Mononuclear cell (primary cell): ENCODE data around the gene LY6G5C. TPM values are rescaled to one million over a fixed set of nuclear protein-coding genes. Genes with fewer than 3 reads are reported as not detected.

Source experiments
- H3K27me3 ChIP-seq: 2 replicates; pipeline ENCODE4 v1.6.0; 2011; ENCODE audit warnings: low read length, control low read depth; ENCODE audit not compliant: insufficient read depth
- H3K4me1 ChIP-seq: 2 replicates; pipeline ENCODE4 v1.5.1; 2011; ENCODE audit warnings: mild to moderate bottlenecking, low read length, control low read depth; ENCODE audit not compliant: insufficient read depth
- H3K4me3 ChIP-seq: 2 replicates; pipeline ENCODE4 v1.5.1; 2011; ENCODE audit warnings: mild to moderate bottlenecking, low read length, moderate library complexity
- H3K9me3 ChIP-seq: 2 replicates; pipeline ENCODE4 v1.5.1; 2011; ENCODE audit warnings: low read depth, mild to moderate bottlenecking, control low read depth, low read length
- total RNA-seq: library from RNA; depleted of rRNA; stranded (reverse); fragments of >200 nt; gene quantifications from one replicate; pipeline ENCODE4 v1.2.3, GENCODE V29; 2012

LY6G5C gene
- total RNA-seq, 1 donor = 1.2 TPM

DNA sequence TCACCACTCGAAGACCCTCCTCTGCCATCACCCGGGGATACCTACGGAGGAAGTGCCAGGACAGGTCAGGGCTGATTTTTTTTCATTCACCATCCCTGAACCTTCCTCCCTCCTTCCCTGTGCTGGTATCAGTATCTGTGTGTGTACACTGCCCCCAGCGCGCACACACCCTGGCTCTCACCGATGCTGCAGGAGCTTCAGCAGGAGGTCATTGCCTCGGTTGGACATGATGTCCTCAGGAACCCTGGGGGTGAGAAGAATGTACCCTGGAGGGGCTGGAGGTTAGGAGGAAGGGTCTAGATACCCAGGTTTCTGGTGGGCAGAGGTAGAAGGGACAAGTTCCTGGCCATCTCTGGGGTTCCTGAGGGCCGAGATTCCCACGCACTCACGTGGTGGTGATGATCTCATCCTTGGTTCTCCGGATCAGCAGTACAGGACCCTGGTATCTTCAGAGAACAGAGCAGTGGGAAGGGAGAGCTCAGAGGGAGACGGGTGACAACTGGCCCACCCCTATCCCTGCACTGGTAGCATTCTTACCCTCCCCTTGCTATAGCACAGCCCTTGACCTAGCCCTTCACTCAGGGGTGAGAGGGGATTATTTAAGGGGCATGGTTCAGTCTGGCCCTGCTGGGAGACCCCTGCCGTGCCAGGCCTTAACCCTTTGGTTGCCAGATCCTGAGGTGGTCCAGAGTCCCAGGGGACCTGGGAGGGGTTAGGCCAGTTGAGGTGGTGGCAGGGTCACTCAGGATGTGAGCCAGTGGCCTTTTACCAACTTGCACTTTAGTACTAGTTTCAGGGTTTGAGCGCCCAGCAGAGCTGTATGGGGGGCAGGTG, 7.2 kb upstream of the LY6G5C start:
- no peaks in the 10 kb centered on the region for H3K9me3 ChIP-seq
- H3K4me1 ChIP-seq = peaks cover 15% of the 10 kb centered on the region
- no peaks in the 10 kb centered on the region for H3K27me3 ChIP-seq
- no peak overlapping the region for H3K4me3 ChIP-seq

DNA sequence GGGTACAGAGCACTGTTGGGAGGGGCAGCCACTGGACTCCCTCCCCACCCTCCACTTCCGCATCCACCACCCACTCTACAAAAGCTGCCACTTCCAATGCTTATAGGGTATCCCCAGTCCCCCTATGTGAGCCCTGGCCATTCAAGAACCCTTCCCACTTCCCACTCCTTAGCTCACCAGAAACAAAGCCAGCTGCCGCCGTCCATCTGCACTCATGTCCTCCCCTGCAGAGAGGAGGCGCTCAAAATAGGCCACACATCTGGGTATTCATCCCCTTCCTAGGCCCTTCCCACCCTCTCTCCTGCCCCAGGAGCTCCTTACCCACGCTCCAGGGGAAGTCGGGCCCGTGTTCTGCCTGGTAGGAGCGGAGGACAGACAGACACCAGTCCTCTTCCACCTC, 6.5 kb upstream of the LY6G5C start:
- no peaks in the 10 kb centered on the region for H3K27me3 ChIP-seq
- no peaks in the 10 kb centered on the region for H3K9me3 ChIP-seq
- H3K4me1 ChIP-seq = peaks cover 16% of the 10 kb centered on the region
- H3K4me3 ChIP-seq = no peak overlapping the region

DNA sequence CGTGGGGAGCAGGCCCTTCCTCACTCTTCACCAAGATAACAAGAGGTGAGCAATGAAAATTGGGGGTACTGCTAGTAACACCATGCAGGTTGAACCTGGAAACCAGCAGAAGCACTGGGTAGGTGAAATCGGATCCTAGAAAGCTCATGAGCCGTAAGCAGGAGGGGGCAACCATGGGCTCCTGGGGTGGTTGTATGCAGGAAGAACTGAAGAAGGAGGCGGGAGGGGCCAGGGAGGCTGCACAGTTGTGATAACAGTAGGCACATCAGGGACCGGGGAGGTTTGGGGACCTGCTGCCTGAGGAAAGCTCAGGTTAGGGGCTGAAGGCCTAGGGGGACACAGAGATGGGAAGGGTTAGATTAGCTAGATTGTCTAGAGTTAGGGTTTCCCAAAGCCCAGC, 5.6 kb upstream of the LY6G5C start:
- H3K4me1 ChIP-seq = peaks cover 19% of the 10 kb centered on the region
- H3K9me3 ChIP-seq = no peaks in the 10 kb centered on the region

DNA sequence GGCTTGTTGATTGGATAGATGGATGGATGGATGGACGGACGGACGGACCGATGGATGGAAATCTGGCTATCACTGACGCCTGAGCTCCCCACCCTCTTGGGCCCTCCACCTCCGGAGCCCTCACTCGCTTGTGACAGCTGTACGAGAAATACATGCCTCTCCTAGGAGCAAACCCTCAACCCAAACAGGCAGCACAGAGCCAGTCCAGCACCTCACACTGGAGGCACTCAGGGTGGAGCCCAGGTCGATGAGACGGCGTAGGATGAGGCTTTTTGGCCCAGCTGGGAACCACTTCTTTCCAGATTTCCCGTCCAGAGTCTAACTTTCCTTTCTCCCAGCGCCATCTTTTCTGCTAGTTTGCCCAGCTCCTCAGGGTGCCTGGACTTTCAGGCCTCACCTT, 2.7 kb upstream of the LY6G5C start:
- H3K4me3 ChIP-seq = no peak overlapping the region
- no peaks in the 10 kb centered on the region for H3K27me3 ChIP-seq
- peaks cover 21% of the 10 kb centered on the region for H3K4me1 ChIP-seq
- no peaks in the 10 kb centered on the region for H3K9me3 ChIP-seq

More for the DNA sequence above, 5.6 kb upstream of the LY6G5C start:
- Histone ChIP-seq H3K4me3 (no peak overlapping the region), H3K27me3 (no peaks in the 10 kb centered on the region)

DNA sequence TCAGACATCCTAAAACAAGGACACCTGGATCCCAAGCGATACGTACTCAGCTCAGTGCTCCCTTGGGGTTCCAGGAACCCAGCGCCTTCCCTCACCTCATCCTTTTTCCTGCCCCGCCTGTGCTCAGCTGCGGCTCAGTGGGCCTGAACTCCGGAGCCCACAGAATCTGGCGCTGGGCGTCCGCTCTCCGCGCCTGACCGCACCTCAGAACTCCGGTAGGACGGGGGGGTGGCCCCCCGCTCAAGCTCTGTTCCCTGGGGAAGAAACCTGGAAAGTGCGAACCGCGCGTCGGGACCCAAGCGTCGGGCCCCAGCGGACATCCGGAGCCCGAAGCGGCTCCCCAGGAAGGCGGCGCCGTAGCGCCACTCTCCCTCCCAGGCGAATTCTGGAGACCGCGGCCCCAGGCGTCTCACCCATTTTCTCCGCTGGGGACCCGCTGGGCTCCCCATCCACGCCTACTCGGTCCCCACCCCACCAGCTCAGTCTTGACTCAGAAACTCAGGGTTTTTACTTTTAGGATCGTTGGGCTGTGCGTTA, 336 bp upstream of the LY6G5C start:
- peaks cover 27% of the 10 kb centered on the region for H3K4me1 ChIP-seq
- no peaks in the 10 kb centered on the region for H3K9me3 ChIP-seq
- peak overlapping the region; percentile 45 for H3K4me3 ChIP-seq
- H3K27me3 ChIP-seq = no peaks in the 10 kb centered on the region

DNA sequence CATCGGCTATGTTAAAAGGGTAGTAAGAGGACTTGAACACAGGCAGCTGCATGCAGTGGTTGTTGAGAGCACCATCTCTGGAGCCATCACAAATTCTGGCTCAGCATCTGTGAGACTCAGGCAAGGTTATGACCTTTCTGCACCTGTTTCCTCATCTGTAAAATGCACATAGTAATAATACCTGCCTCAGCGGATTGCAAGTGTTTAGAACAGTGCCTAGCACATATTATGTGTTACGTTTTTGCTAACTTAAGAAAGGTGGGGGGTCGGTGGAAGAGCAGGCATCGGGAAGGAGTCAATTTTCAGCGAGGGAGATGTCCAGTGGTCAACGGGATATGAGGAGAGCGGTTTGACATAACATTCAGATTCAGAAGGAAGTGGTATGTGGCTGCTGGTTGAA, 2.9 kb downstream of the LY6G5C start:
- no peaks in the 10 kb centered on the region for H3K9me3 ChIP-seq
- H3K4me1 ChIP-seq = peaks cover 24% of the 10 kb centered on the region
- H3K27me3 ChIP-seq = no peaks in the 10 kb centered on the region
- H3K4me3 ChIP-seq = no peak overlapping the region

DNA sequence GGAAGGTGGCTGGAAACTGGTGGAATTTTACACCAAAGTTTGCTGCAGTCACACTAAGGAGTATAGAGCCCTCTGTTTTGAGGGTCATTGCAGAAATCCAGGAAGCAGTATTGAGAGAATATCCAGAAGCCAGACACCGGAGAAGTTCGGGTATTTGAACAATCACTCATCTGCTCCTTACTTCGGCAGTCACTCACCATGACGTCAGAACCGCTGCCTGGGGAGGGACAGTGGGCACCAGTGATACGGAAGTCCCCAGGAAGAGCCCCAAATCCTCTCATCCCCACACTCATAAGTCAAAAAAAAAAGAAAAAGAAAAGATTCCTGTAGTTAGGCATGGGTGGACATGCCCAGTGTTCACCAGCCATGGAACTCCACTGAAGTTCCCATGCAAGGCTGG, 4.0 kb downstream of the LY6G5C start:
- peaks cover 24% of the 10 kb centered on the region for H3K4me1 ChIP-seq
- H3K27me3 ChIP-seq = no peaks in the 10 kb centered on the region
- no peak overlapping the region for H3K4me3 ChIP-seq
- no peaks in the 10 kb centered on the region for H3K9me3 ChIP-seq

DNA sequence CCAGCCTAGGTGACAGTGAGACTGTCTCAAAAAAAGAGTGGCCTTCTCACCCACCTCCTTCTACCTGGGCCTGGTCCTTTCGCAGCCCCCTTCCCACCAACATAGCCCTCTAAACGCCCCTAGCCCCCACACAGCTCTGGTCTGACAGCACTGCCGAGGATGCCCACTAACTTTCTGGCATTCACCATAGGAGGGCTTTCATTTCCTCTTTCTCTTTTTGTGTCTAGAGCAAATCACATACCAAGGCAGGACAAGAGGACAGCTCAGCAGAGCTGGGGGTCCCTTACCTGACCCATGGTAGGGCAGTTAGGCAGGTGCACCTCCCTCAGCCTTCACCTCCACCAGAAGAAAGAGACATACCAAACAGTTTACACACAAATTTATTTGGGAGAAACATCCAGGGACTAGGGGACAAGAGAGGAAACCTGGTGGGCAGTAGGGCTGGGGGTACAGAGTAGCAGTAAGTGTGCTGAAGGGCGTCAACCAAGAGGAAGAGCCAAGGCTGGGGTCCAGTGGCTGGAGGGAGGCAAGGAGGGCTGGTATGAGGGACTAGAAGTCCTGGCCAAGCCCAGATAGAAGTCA, 4.5 kb downstream of the LY6G5C start:
- no peak overlapping the region for H3K4me3 ChIP-seq
- no peaks in the 10 kb centered on the region for H3K9me3 ChIP-seq
- no peaks in the 10 kb centered on the region for H3K27me3 ChIP-seq
- peaks cover 20% of the 10 kb centered on the region for H3K4me1 ChIP-seq

DNA sequence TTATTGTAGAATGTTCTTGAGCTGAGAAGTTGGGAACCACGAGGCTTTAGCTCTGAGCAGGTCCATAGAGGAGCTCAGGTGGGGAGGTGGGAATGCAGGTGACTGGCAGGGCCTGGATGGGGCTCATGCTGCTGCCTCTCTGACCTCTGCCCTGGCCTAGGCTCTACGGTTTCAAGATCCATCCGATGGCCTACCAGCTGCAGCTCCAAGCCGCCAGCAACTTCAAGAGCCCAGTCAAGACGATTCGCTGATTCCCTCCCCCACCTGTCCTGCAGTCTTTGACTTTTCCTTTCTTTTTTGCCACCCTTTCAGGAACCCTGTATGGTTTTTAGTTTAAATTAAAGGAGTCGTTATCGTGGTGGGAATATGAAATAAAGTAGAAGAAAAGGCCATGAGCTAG, 11.2 kb downstream of the LY6G5C start, which contains the start of gene LY6G5B:
TSS of gene LY6G5B (plus strand) at position 301 of the 400 bp plus-strand sequence. CDS start 975 bp downstream, outside the sequence.
- Histone ChIP-seq H3K4me3 (no peak within 1 kb of the TSS), H3K9me3 (no peaks in the 10 kb centered on the region), H3K4me1 (peaks cover 23% of the 10 kb centered on the region), H3K27me3 (no peaks in the 10 kb centered on the region)

DNA sequence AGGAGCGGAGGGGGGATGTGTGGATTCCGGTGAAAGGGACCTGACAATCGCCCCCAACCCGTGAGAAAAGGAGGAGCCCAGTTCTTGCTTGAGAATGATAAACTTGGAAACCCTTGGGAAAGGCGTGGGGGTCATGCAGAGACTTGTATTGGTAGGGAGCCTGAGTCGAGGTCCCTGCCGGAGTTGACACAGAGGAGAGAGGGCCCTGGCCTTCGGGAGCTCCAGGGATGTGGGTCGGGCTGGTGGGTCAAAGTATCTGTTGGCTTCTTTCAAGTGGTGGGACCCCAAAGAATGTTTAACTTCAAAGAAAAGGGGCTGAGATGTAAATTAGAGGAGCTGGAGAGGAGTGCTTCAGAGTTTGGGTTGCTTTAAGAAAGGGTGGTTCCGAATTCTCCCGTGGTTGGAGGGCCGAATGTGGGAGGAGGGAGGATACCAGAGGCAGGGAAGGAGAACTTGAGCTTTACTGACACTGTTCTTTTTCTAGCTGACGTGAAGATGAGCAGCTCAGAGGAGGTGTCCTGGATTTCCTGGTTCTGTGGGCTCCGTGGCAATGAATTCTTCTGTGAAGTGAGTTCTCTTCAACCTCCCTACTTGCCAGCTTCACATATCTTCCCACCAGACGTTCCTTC, 14.4 kb downstream of the LY6G5C start:
- H3K4me1 ChIP-seq = peaks cover 53% of the 10 kb centered on the region
- no peaks in the 10 kb centered on the region for H3K27me3 ChIP-seq
- no peaks in the 10 kb centered on the region for H3K9me3 ChIP-seq
- peak overlapping the region; percentile 86 for H3K4me3 ChIP-seq

DNA sequence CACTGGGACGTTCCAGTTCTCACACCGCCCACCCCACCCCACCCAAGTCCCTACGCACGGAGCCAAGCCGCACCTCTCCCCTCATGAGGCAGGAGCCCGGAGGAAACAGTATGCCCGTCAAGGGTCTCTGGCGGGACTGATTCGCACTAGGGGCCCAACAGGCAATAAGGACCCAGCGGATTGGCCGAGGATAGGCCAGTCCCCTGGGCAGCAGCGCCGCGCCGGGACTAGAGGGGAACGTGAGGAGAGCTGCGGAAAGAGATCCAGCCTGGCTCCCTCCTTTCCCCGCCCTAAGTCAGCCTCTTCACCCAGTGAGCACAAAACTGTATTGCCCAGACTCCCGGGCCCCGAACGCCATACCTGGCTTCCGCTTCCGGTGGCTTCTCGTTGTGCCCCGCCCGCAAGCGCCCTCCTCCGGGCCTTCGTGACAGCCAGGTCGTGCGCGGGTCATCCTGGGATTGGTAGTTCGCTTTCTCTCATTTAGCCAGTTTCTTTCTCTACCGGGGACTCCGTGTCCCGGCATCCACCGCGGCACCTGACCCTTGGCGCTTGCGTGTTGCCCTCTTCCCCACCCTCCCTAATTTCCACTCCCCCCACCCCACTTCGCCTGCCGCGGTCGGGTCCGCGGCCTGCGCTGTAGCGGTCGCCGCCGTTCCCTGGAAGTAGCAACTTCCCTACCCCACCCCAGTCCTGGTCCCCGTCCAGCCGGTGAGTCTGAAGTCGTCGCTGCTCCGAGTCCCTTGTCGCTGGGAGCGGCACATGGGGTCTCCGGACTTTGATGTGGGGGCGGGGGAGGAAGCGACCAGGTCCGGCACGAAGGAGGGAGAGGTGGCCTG, 15.1 kb downstream of the LY6G5C start, which contains the start of gene CSNK2B:
TSS of gene CSNK2B (plus strand) at position 580 of the 836 bp plus-strand sequence. CDS start 752 bp downstream, outside the sequence.
- Histone ChIP-seq H3K4me3 (peak within 1 kb of the TSS; percentile 86), H3K9me3 (no peaks in the 10 kb centered on the region), H3K27me3 (no peaks in the 10 kb centered on the region), H3K4me1 (peaks cover 61% of the 10 kb centered on the region)

DNA sequence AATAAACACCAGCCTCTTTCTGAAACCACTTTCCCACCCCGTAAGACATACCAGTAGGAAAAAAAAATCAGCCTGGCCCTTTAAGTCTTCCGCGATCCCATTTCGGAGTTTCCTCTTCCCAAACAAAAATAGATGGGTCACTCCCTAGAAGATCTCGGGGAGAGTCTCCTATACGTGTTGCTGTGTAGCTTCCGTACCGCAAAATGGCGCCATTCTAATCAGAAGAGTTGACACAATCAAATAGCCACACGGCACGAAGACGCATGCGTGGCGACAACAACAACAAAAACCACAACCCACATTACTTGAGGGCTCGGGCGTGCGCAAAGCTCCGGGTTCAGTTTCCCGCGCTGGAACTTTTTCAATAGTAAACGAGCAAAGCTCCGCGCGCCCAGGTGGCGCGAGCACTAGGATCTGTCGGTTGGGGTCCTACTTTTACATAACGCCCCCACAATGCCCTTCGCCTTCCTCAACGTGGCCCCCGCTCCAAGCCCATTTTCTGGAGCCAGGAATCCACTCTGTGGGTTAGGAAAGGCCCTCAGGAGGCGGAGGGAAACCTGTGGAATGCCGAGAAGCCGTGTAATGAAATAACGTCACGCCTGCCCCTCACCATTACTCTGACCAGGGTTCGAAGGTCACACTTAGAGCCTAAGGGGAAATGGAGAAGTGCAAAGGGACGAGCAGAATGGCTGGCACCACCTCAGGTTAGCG, 15.9 kb downstream of the LY6G5C start, which contains the start of gene GPANK1:
TSS of gene GPANK1 (minus strand) at position 208 of the 711 bp plus-strand sequence. CDS start 519 bp downstream, outside the sequence.
- Histone ChIP-seq H3K27me3 (no peaks in the 10 kb centered on the region), H3K4me1 (peaks cover 67% of the 10 kb centered on the region)

DNA sequence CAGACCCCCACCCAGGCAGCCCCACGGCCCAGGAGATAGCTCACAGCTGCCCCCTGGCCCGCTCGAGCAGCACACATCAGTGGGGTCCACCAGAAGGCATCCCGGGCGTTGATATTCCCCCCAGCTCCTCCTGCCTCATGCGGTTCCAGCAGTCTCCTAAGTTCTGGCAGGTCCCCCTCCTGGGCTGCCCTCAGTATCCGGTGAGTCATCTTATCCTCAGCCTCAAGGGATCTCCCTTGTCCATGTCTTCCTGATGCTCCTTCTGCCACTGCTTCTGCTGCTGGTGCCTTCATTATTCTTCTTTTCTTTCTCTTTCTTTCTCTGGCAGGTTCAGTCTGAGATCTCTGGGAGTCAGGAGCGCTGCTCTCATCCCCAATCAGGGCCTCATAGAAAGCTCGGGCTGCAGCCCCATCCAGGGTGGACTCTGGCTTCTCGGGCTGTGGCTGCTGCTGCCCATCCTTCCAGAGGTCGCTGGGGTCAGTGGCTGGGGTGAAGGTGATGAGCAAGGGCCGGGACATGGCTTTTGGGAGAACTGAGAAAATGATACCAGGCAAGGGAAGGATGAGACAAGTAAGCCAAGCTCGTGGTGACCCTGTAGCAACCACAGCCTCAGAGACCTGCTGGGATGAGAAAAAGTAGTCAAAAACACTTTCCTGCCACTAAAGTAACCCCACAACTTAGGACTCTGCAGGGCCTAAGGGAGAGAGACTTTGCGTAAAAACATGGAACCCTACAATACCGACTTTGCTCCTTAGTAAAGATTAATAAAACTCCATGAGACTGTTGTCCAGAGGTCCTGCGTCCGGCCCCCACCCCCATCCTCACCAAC, 16.7 kb downstream of the LY6G5C start:
- H3K9me3 ChIP-seq = no peaks in the 10 kb centered on the region
- H3K4me1 ChIP-seq = peaks cover 75% of the 10 kb centered on the region
- H3K4me3 ChIP-seq = peak overlapping the region; percentile 86
- H3K27me3 ChIP-seq = no peaks in the 10 kb centered on the region

More for the DNA sequence above, 15.9 kb downstream of the LY6G5C start, which contains the start of gene GPANK1:
- H3K4me3 ChIP-seq = peak within 1 kb of the TSS; percentile 86
- no peaks in the 10 kb centered on the region for H3K9me3 ChIP-seq
